ENCODE results near the gene FDX2. TPM values are rescaled to one million over a fixed set of nuclear protein-coding genes. Genes with fewer than 3 reads are reported as not detected.

The FDX2 gene
- total RNA-seq, 1 experiment from 2014 or later = 18.9 TPM

DNA sequence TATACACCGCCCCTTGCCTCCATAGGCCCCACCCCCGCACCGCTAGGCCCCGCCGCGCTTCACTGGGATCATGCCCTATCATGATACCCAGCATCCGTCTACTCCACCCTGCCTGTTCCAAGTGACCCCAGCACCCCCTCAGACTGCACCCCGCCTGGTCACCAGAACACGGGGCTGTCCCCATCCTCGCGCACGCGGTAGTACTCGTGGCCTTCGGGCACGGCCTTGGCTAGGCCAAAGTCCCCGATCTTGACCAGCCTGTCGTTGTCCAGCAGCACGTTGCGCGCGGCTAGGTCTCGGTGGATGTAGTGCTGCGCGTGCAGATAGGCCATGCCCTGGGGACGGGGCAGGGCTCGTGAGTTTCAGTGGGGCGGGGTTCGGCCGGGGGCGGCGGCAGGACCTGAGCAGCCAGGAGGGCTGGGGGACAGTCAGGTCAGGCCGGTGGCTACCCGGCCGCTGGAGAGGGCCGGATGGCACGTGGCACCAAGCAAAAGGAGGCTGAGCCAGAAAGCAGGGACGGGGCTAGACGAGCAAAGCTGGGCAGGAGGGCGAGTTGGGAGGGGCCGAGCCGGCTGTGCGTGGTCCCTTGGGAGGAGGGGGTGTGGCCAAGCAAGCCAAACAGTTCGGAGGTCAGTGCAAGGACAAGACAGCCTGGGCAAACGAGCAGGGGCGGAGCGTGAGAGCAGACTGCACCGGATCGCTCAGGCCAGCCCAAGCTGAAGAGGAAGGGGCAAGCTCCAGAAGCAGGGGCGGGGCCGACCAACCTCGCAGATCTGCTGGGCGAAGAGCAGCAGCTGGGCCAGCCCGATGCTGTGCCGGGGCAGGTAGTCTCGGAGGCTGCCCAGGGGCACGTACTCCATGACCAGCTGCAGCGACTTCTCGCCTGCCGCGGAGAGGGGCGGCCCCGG, 37.2 kb upstream of the FDX2 start:
- TF ChIP-seq, protein P1, sequence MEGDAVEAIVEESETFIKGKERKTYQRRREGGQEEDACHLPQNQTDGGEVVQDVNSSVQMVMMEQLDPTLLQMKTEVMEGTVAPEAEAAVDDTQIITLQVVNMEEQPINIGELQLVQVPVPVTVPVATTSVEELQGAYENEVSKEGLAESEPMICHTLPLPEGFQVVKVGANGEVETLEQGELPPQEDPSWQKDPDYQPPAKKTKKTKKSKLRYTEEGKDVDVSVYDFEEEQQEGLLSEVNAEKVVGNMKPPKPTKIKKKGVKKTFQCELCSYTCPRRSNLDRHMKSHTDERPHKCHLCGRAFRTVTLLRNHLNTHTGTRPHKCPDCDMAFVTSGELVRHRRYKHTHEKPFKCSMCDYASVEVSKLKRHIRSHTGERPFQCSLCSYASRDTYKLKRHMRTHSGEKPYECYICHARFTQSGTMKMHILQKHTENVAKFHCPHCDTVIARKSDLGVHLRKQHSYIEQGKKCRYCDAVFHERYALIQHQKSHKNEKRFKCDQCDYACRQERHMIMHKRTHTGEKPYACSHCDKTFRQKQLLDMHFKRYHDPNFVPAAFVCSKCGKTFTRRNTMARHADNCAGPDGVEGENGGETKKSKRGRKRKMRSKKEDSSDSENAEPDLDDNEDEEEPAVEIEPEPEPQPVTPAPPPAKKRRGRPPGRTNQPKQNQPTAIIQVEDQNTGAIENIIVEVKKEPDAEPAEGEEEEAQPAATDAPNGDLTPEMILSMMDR (IDR thresholded peaks at IDR 0.05; ENCODE audit: unreplicated experiment) = no peak
- CTCF ChIA-PET = no interaction called here
- no peak overlapping the region for H3K27ac Mint-ChIP-seq (ENCODE audit: unreplicated experiment)
- no peaks in the 10 kb centered on the region for H3K4me1 Mint-ChIP-seq (ENCODE audit: low read depth, unreplicated experiment)
- no peak overlapping the region for H3K4me3 Mint-ChIP-seq (ENCODE audit: low read depth, unreplicated experiment)
- no peak for DNase-seq
- BruUV-seq (replicated peaks) = no TSS peak
- no peaks in the 10 kb centered on the region for H3K27me3 Mint-ChIP-seq (ENCODE audit: unreplicated experiment)
- H3K36me3 Mint-ChIP-seq (ENCODE audit: insufficient read depth, unreplicated experiment) = peaks cover 15% of the 10 kb centered on the region
- H3K9me3 Mint-ChIP-seq (ENCODE audit: low read depth, unreplicated experiment) = no peaks in the 10 kb centered on the region
- intact Hi-C loops (cut with micrococcal nuclease; ENCODE audit: unreplicated experiment) = no loop called here

DNA sequence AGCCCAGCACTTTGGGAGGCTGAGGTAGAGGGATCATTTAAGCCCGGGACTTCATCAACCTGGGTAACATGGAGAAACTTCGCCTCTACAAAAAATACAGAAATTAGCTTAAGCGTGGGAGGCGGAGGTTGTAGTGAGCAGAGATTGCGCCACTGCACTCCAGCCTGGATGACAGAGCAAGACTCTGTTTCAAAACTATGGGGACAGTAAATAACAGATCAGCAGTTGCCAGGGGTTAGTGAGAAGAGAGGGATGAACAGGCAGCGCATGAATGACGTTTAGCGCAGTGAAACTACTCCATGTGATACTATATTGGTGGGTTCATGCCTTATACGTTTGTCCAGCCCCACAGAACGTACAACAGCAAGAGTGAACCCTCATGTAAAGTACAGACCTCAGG, 30.7 kb upstream of the FDX2 start:
- no peaks in the 10 kb centered on the region for H3K36me3 Mint-ChIP-seq (ENCODE audit: insufficient read depth, unreplicated experiment)
- H3K4me1 Mint-ChIP-seq (ENCODE audit: low read depth, unreplicated experiment) = no peaks in the 10 kb centered on the region
- CTCF ChIA-PET = no interaction called here
- intact Hi-C loops (cut with micrococcal nuclease; ENCODE audit: unreplicated experiment) = no loop called here
- no peak for DNase-seq
- no peak overlapping the region for H3K27ac Mint-ChIP-seq (ENCODE audit: unreplicated experiment)
- H3K4me3 Mint-ChIP-seq (ENCODE audit: low read depth, unreplicated experiment) = no peak overlapping the region
- BruUV-seq (replicated peaks) = no TSS peak
- H3K27me3 Mint-ChIP-seq (ENCODE audit: unreplicated experiment) = no peaks in the 10 kb centered on the region
- TF ChIP-seq, protein P1 (IDR thresholded peaks at IDR 0.05; ENCODE audit: unreplicated experiment) = no peak
- H3K9me3 Mint-ChIP-seq (ENCODE audit: low read depth, unreplicated experiment) = no peaks in the 10 kb centered on the region

DNA sequence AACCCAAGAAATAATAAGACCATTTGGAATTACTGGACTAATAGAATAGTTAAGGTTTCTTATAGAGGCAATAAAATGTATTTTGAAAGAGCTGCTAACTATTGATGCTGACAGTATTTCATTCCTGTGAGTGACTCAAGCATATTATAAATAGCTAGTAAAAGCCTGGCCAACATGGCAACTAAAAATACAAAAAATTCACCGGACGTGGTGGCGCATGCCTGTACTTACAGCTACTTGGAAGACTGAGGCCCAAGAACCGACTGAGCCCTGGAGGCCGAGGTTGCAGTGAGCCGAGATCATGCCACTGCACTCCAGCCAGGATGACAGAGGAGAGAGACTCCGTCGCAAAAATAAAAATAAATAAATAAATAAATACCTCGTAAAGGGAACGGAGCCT, 29.0 kb upstream of the FDX2 start:
- DNase-seq = no peak
- Mint-ChIP-seq H3K27me3 (ENCODE audit: unreplicated experiment) (no peaks in the 10 kb centered on the region), H3K9me3 (ENCODE audit: low read depth, unreplicated experiment) (no peaks in the 10 kb centered on the region), H3K4me1 (ENCODE audit: low read depth, unreplicated experiment) (no peaks in the 10 kb centered on the region), H3K4me3 (ENCODE audit: low read depth, unreplicated experiment) (no peak overlapping the region), H3K36me3 (ENCODE audit: insufficient read depth, unreplicated experiment) (no peaks in the 10 kb centered on the region), H3K27ac (ENCODE audit: unreplicated experiment) (no peak overlapping the region)
- intact Hi-C loops (cut with micrococcal nuclease; ENCODE audit: unreplicated experiment) = no loop called here
- no TSS peak for BruUV-seq (replicated peaks)
- CTCF ChIA-PET = no interaction called here
- TF ChIP-seq, protein P1 (IDR thresholded peaks at IDR 0.05; ENCODE audit: unreplicated experiment) = no peak

DNA sequence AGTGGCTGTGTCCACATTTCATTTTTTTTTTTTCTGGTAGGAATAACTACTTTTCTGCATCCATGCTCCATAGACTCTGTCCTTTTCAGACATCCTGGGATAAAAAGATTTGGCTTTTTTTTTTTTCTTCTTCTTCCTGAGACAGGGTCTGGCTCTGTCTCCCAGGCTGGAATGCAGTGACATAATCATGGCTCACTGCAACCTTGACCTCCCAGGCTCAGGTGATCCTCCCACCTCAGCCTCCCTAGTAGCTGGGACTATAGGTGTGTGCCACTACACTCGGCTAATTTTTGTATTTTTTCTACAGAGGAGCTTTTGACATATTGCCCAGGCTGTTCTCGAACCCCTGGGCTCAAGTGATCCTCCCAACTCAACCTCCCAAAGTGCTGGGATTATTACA, 27.7 kb upstream of the FDX2 start:
- Mint-ChIP-seq H3K36me3 (ENCODE audit: insufficient read depth, unreplicated experiment) (no peaks in the 10 kb centered on the region), H3K4me3 (ENCODE audit: low read depth, unreplicated experiment) (no peak overlapping the region), H3K27me3 (ENCODE audit: unreplicated experiment) (no peaks in the 10 kb centered on the region), H3K4me1 (ENCODE audit: low read depth, unreplicated experiment) (no peaks in the 10 kb centered on the region), H3K9me3 (ENCODE audit: low read depth, unreplicated experiment) (no peaks in the 10 kb centered on the region), H3K27ac (ENCODE audit: unreplicated experiment) (no peak overlapping the region)
- BruUV-seq (replicated peaks) = no TSS peak
- CTCF ChIA-PET = no interaction called here
- DNase-seq = no peak
- intact Hi-C loops (cut with micrococcal nuclease; ENCODE audit: unreplicated experiment) = no loop called here
- TF ChIP-seq, protein P1 (IDR thresholded peaks at IDR 0.05; ENCODE audit: unreplicated experiment) = no peak

All from Calu3 (cell line).